GM21423 (cell line): ENCODE data around the gene QSER1.
"Not testable (repeated sequence)": the region's sequence is repeated elsewhere in the genome, so short reads cannot be mapped to it uniquely, and the experiment has no call there.

Experiments used
- ATAC-seq: cut with Tn5 transposase; IDR thresholded peaks from one replicate; pipeline ENCODE4 v1.9.1; 2021; ENCODE audit warnings: mild to moderate bottlenecking, moderate library complexity; ENCODE audit not compliant: unreplicated experiment

Gene QSER1

DNA sequence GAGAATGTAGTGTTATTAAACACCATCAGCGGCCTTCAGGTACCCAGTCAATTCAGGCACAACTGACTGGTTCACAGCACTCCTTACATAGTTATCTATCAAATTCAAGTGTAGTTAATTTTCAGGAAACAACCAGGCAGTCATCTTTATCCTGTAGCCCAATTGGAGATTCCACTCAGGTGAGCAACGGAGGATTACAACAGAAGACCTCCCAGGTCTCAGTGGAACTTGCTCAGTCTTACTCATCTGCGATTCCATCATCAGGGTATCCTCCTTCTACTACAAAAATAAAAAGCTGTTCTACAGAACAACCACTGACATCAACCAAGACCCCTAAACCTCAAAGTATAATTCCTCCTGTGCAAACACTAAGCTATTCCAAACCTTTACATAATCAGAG lies 39.6 kb downstream of the QSER1 start:
- ATAC-seq, result no peak

DNA sequence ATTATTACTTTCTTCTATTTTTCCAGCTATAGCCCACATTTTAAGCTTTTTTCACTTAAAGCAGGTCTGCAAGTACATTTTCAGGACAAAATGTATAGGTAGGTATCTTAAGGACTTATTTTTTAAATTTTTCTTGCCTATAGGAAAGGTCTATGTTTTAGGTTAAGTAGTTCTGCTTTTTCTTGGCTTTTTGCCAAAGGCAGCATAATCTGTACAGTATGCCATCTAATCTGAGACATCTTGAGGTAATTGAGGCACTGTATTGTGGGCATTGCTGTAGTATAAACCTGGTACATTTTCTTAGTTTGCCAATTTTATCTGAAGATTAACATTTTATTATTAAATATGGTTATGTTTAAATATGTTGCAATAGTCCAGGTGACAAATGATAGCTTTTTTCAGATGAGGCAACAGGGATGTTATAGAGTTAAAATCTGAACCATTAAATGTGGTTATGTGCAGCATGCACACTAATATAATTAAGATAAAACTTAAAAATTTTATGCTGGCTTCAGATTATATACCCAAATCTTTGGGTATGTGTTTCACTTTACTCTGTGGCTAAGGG lies 42.9 kb downstream of the QSER1 start:
- ATAC-seq, result no peak

DNA sequence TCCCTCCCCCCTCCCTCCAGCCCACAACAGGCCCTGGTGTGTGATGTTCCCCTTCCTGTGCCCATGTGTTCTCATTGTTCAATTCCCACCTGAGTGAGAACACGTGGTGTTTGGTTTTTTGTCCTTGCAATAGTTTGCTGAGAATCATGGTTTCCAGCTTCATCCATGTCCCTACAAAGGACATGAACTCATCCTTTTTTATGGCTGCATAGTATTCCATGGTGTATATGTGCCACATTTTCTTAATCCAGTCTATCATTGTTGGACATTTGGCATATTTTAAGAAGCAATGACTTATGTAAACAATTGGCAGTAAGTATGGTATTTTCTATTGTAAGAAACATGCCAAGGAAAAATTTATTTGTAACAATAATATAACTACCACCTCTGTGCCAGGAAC lies 43.6 kb downstream of the QSER1 start:
- ATAC-seq, result not testable (repeated sequence)

GRCh38 chr11:32937283-32937682 lies 44.7 kb downstream of the QSER1 start:
- not testable (repeated sequence) for ATAC-seq

DNA sequence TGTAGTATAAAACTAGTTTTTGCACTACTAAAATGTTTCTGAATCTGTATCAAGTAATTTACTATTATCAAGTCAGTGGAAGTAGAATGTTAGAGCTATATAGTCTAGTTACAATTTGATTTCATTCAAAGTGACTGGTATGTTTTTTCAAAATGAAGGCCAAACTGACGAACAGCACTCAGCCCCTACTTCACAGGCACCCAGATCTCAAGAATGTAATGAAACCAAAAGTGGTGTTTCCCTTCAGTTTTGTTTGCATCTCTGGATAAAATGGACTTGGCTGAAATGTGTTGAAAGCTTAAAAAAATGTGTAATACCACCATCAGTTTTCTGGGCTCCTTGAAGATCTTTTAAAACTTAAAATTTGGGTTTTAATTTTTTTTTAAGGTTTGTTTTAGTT lies 46.4 kb downstream of the QSER1 start:
- peak; percentile 58 for ATAC-seq

- ATAC-seq, result no peak
Observed at GRCh38 chr11:32939866-32940265, 47.3 kb downstream of the QSER1 start.

DNA sequence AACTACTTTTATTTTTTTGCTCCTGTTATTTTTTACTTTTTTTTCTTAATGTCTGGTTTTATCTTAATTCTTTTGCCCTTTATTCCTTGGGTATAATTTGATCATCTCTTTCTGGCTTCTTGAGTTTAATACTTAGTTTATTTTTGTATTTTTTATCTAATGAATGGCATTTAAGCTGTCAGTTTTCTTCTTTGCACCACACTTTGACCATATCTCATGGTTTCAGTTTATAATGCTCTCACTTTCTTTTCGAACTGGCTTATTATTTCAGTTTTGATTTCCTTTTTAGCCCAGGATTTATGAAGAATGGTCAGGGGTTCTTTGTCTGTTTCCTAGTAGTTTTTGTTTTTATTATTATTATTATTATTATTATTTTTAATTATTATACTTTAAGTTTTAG lies 48.3 kb downstream of the QSER1 start:
- no peak for ATAC-seq

DNA sequence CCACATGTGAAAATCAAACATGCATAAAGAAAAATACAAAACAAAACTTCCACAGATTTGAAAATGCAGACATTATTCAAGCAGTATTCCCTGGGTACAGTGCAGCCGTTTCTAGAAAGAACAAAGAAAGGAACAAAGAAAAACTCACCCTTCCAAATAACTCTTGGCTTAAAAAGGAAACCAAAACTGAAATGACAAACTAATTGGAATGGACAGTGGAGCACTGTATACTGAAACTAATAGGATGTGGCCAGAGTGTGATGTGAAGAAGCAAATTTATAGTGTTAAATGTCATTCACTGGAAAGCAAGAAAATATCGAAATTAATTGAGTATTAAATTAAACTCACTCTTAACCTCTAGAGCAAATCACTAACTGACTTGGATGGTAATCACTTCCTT lies 55.4 kb downstream of the QSER1 start:
- ATAC-seq, result no peak

- ATAC-seq, result no peak
Observed at GRCh38 chr11:32949739-32950138, 57.1 kb downstream of the QSER1 start.

GRCh38 chr11:32952421-32952820 lies 59.8 kb downstream of the QSER1 start:
- ATAC-seq, result no peak

GRCh38 chr11:32953700-32954099 lies 61.1 kb downstream of the QSER1 start:
- ATAC-seq, result no peak

DNA sequence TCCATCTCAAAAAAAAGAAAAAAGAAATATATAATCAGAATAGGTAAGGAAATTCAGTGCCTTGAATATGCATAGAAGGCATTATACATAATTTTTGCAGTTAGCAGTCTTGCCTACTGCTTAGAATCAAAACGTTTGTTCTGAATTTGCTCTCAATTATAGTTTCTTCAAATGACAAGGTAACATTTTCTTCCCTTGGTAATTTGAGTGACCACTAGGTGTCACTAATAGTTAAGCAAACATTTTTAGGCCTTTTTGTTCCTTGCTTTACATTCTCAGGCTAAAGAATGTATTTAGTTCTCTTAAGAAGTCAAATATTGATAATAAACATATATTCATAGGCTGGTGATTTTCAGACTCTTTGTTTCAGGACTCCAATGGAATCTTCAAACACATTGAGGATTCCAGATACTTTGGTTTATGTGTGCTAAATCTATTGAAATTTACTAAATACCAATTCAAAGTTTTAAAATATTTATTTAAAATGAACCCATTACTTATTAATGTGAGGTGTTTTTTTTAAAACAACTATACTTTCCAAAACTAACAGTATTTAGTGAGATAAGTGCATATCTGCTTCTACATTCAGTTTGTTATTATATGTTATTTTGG lies 68.0 kb downstream of the QSER1 start:
- ATAC-seq, result no peak

DNA sequence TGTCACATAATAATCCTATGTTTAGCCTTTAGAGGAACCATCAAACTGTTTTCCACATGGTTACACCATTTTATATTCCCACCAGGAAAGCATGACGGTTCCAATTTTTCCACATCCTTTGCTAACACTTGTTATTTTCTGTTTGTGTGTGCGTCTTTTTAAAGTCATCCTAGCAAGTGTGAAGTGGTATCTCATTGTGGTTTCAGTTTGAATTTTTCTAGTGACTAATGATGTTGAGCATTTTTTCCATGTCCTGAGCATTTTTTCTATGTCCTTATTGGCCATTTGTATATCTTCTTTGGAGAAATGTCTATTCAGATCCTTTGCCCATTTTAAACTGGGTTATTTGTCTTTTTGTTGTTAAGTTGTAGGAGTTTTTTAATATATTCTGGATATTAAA lies 69.4 kb downstream of the QSER1 start:
- no peak for ATAC-seq

- ATAC-seq, result no peak
Observed at GRCh38 chr11:32963721-32964120, 71.1 kb downstream of the QSER1 start.

DNA sequence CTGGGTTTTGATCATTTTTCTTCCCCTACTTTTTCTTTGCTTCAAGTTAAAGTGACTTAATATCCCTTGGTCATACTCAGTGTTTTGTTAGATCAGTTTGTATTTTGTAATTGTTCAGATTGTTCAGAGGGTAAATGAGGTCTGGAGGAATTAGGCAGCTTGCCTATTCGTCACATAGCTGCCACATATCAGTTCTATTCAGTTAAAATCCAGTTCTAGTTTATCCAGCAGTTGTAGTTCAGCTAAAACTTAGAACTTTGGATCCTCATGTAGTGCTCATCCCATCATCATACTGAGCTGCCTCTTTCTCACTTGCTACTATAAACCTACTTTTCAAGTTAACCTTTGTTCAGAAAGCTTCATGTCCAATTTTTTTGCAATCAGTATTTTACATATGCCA lies 75.9 kb downstream of the QSER1 start:
- ATAC-seq, result no peak

- not testable (repeated sequence) for ATAC-seq
Observed at GRCh38 chr11:32972233-32972632, 79.6 kb downstream of the QSER1 start.

DNA sequence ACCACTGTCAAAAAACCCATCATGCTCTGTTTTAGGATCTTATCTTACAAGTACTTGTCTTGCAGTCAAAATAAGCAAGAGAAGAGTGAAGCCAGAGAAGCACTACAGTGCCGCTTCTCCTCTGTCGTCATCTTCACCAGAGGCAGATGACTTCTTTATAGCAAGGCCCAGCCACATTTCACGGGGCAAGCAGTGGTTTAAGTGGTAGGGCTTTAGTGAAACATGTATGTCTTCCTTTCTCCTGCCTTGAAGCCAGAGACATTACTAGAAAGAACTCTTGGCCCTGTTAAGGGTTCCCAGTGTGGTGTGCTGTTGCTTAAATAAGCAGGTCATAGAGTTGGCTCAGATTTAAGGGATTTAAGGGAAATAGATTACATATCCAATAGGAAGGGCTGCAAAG lies 80.2 kb downstream of the QSER1 start:
- no peak for ATAC-seq

GRCh38 chr11:32982626-32983025 lies 90.0 kb downstream of the QSER1 start:
- no peak for ATAC-seq

DNA sequence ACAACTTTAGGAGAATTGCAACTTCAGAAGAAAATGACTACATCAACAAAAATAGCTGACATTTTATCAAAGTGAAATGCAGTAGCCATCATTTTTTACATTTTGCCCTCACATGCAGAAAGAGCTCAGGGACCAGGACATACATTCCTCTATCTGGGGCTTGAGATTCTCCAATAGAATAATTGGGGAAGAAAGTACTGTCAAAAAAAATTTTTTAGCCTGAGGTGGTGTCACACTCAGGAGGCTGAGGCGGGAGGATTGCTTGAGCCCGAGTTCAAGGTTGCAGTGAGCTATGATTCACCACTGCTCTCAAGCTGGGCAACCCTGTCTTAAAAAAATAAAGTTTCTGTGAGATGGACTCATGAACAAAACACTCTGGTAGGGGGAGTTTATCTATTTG lies 90.9 kb downstream of the QSER1 start:
- ATAC-seq, result no peak

DNA sequence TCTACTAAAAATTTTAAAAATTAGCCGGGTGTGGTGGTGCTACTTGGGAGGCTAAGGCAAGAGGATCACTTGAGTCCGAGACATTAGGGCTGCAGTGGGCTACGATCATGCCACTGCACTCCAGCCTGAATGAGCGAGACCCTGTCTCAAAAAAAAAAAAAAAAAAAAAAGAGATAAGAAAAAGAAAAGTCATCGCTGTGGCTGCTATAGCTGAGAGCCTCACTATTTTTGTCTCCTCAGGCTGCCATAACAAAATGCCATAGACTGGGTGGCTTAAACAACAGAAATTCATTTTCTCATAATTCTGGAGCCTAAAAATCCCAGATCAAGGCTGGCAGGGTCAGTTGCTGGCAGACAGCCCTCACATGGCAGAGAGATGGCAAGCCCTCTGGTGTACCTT lies 93.0 kb downstream of the QSER1 start:
- no peak for ATAC-seq

DNA sequence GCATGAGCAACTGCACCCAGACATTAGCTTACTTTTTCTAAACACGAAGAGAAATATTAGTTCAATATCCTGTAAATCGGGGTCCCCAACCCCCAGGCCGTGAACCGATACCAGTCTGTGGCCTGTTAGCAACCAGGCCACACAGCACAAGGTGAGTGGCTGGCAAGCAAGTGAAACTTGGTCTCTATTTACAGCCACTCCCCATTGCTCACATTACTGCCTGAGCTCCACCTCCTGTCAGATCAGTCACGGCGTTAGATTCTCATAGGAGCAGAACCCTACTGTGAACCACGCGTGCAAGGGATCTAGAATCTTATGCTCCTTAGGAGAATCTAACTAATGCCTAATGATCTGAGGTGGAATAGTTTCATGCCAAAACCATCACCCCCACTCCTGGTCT lies 95.2 kb downstream of the QSER1 start:
- ATAC-seq, result no peak

- no peak for ATAC-seq
Observed at GRCh38 chr11:32990481-32990880, 97.9 kb downstream of the QSER1 start.

DNA sequence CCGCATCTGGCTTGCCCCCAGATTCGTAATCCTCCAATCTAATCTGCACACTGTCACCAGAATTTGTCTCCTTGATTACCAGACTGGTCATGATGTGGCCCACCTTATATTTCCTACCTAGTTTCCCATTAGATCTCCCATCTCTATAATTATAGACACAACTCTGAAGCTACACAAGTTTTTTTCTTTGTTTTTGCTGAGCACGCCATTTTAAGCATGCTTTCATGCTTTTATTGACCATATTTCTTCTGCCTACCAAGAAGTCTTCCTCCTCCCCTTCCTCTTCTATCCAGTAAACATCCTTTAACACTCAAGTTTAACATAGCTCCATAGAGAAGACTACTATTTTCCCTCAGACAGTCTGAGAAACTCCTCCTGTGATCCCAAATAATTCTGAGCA lies 98.8 kb downstream of the QSER1 start:
- no peak for ATAC-seq
